ENCODE data around the gene KPNB1. TPM values are rescaled to one million over a fixed set of nuclear protein-coding genes. Genes with fewer than 3 reads are reported as not detected.

Gene KPNB1
- polyA plus RNA-seq, 1 donor (not counting 4 experiments of a cell fraction or from before 2014, with no cell fraction given) = 220 TPM

- no peaks in the 10 kb centered on the region for H3K79me2 ChIP-seq (ENCODE audit: control insufficient read depth, insufficient read depth, low read length)
- peaks cover 0 to 5% of the 10 kb centered on the region in 2 experiments for H3K36me3 ChIP-seq (ENCODE audit: control insufficient read depth in 2 of 2, extremely low read depth in 1 of 2, insufficient read depth in 2 of 2, low read length in 2 of 2)
- DNase-seq (ENCODE audit: low read depth, low spot score) (no peak), FAIRE-seq (no peak)
- H3K27me3 ChIP-seq (ENCODE audit: control insufficient read depth, extremely low read depth, insufficient read depth, low read length) = no peaks in the 10 kb centered on the region
- H3K4me2 ChIP-seq (ENCODE audit: control insufficient read depth, extremely low read depth, insufficient read depth, low read depth, low read length) = no peak overlapping the region
- H2AFZ ChIP-seq (ENCODE audit: control insufficient read depth, low read length) = no peak overlapping the region
- no peak overlapping the region for H3K27ac ChIP-seq (ENCODE audit: control insufficient read depth, insufficient read depth, low read length)
- H3K9me1 ChIP-seq (ENCODE audit: control insufficient read depth, extremely low read depth, insufficient read depth, low read length) = no peaks in the 10 kb centered on the region
- dilution Hi-C loops (cut with MboI; ENCODE audit: extremely low pct_ligation_motif_present, low sequenced_read_pairs) = no loop called here
- no peak overlapping the region for H3K9ac ChIP-seq (ENCODE audit: control insufficient read depth, extremely low read depth, insufficient read depth, low read length)
- no peaks in the 10 kb centered on the region for H3K9me3 ChIP-seq (ENCODE audit: control insufficient read depth, low read depth, low read length)
- no peak overlapping the region for H3K4me3 ChIP-seq (ENCODE audit: control insufficient read depth in 2 of 3, extremely low read depth in 1 of 3, insufficient read depth in 2 of 3, low read depth in 1 of 3, low read length in 3 of 3)
- no peaks in the 10 kb centered on the region for H3K4me1 ChIP-seq (ENCODE audit: control insufficient read depth, extremely low read depth, insufficient read depth, low read length)
- H4K20me1 ChIP-seq (ENCODE audit: control insufficient read depth, extremely low read depth, insufficient read depth, low read length) = peaks cover 3% of the 10 kb centered on the region
- TF ChIP-seq EZH2 (IDR thresholded peaks at IDR 0.05; ENCODE audit: low read length) = no peak
- TF ChIP-seq CTCF (optimal IDR thresholded peaks at IDR 0.05 in 1 of 3, IDR thresholded peaks at IDR 0.05 in 1 of 3, conservative IDR thresholded peaks at IDR 0.05 in 1 of 3; ENCODE audit: extremely low read depth in 1 of 3, insufficient read depth in 2 of 3, low read length in 3 of 3) = no peak
Measured at GRCh38 chr17:47701608-47702007, 51.9 kb downstream of the KPNB1 start.

- peaks cover 0 to 5% of the 10 kb centered on the region in 2 experiments for H3K36me3 ChIP-seq (ENCODE audit: control insufficient read depth in 2 of 2, extremely low read depth in 1 of 2, insufficient read depth in 2 of 2, low read length in 2 of 2)
- H4K20me1 ChIP-seq (ENCODE audit: control insufficient read depth, extremely low read depth, insufficient read depth, low read length) = peaks cover 3% of the 10 kb centered on the region
- H3K9ac ChIP-seq (ENCODE audit: control insufficient read depth, extremely low read depth, insufficient read depth, low read length) = no peak overlapping the region
- no peaks in the 10 kb centered on the region for H3K4me1 ChIP-seq (ENCODE audit: control insufficient read depth, extremely low read depth, insufficient read depth, low read length)
- no peaks in the 10 kb centered on the region for H3K27me3 ChIP-seq (ENCODE audit: control insufficient read depth, extremely low read depth, insufficient read depth, low read length)
- dilution Hi-C loops (cut with MboI; ENCODE audit: extremely low pct_ligation_motif_present, low sequenced_read_pairs) = no loop called here
- no peak overlapping the region for H3K4me2 ChIP-seq (ENCODE audit: control insufficient read depth, extremely low read depth, insufficient read depth, low read depth, low read length)
- no peaks in the 10 kb centered on the region for H3K79me2 ChIP-seq (ENCODE audit: control insufficient read depth, insufficient read depth, low read length)
- FAIRE-seq (no peak), DNase-seq (ENCODE audit: low read depth, low spot score) (no peak)
- H3K9me1 ChIP-seq (ENCODE audit: control insufficient read depth, extremely low read depth, insufficient read depth, low read length) = no peaks in the 10 kb centered on the region
- H2AFZ ChIP-seq (ENCODE audit: control insufficient read depth, low read length) = no peak overlapping the region
- no peak overlapping the region for H3K4me3 ChIP-seq (ENCODE audit: control insufficient read depth in 2 of 3, extremely low read depth in 1 of 3, insufficient read depth in 2 of 3, low read depth in 1 of 3, low read length in 3 of 3)
- H3K9me3 ChIP-seq (ENCODE audit: control insufficient read depth, low read depth, low read length) = no peaks in the 10 kb centered on the region
- H3K27ac ChIP-seq (ENCODE audit: control insufficient read depth, insufficient read depth, low read length) = no peak overlapping the region
- TF ChIP-seq CTCF (optimal IDR thresholded peaks at IDR 0.05 in 1 of 3, IDR thresholded peaks at IDR 0.05 in 1 of 3, conservative IDR thresholded peaks at IDR 0.05 in 1 of 3; ENCODE audit: extremely low read depth in 1 of 3, insufficient read depth in 2 of 3, low read length in 3 of 3) = no peak
- TF ChIP-seq EZH2 (IDR thresholded peaks at IDR 0.05; ENCODE audit: low read length) = no peak
Measured at GRCh38 chr17:47702391-47702995, 52.8 kb downstream of the KPNB1 start.

Measured in keratinocyte (primary cell).